ENCODE measurements around the gene MIOX.

DNA sequence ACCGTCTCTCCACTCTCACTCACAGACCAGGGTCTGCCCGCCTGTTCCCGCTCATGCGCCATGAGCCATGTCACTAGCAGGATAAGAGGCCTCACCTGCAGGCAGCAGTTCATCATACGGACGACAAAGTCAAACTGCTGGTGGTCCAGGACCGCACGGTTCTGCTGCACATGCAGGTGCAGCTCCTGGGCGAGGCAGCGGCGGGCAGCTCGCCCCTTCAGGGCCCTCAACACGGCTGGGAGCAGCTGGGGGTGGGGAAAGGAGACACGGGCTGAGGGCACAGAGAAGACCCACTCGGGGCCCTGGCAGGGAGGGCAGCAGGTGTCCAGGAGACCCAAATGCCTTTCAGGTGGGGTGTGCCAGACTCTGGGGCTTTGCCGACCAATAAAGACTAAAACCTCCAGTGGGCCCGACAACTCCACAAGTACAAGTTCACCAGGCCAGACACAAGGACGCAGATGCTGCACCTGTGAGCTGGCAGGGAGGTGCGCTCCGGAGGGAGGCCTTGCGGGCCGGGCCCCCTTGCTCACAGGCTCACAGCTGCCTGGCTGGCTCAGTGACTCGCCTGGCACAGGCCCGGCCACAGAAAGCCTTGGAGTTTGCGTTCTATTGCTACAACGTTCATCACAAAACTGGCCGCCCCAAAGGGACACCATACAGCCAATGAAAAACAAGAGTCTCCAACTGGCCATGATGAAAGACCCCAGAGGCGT, 23.3 kb upstream of the MIOX start:
- TF ChIP-seq, protein P1, sequence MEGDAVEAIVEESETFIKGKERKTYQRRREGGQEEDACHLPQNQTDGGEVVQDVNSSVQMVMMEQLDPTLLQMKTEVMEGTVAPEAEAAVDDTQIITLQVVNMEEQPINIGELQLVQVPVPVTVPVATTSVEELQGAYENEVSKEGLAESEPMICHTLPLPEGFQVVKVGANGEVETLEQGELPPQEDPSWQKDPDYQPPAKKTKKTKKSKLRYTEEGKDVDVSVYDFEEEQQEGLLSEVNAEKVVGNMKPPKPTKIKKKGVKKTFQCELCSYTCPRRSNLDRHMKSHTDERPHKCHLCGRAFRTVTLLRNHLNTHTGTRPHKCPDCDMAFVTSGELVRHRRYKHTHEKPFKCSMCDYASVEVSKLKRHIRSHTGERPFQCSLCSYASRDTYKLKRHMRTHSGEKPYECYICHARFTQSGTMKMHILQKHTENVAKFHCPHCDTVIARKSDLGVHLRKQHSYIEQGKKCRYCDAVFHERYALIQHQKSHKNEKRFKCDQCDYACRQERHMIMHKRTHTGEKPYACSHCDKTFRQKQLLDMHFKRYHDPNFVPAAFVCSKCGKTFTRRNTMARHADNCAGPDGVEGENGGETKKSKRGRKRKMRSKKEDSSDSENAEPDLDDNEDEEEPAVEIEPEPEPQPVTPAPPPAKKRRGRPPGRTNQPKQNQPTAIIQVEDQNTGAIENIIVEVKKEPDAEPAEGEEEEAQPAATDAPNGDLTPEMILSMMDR (IDR thresholded peaks at IDR 0.05; ENCODE audit: low read depth, low read length, poor library complexity, severe bottlenecking) = no peak
- no peak for TF ChIP-seq EZH2phosphoT487 (IDR thresholded peaks at IDR 0.05; ENCODE audit: borderline replicate concordance, low read length)
